ENCODE data around the gene HOXC6.

The HOXC6 gene

DNA sequence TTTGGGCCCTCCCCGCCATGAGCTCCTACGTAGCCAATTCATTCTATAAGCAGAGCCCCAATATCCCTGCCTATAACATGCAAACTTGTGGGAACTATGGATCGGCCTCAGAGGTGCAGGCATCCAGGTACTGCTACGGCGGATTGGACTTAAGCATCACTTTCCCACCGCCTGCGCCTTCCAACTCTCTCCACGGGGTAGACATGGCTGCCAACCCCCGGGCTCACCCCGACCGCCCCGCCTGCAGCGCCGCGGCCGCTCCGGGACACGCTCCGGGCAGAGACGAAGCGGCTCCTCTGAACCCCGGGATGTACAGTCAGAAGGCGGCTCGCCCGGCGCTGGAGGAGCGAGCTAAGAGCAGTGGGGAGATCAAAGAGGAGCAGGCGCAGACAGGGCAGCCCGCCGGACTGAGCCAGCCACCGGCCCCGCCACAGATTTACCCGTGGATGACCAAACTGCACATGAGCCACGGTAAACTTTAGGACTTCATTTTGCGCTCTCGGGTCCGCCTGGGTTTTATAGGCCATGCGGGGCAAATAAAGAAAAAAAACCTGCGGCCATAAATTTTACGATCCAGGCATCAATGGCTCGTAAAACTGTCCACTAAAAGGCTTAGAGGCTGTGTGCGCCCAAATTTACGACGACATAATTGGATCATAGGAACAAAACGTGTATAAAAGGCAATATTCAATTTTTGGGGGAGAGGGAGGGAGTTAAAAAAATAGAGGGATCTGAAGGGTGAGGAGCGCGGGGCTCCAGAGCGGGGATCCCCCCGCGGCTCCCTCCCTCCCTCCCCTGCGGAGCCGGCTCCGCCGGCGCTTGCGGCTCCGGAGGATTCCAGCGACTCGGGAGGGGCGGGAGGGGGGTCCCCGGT lies 5.1 kb downstream of the HOXC6 start:
- FAIRE-seq = no peak
- TF ChIP-seq, protein P1, sequence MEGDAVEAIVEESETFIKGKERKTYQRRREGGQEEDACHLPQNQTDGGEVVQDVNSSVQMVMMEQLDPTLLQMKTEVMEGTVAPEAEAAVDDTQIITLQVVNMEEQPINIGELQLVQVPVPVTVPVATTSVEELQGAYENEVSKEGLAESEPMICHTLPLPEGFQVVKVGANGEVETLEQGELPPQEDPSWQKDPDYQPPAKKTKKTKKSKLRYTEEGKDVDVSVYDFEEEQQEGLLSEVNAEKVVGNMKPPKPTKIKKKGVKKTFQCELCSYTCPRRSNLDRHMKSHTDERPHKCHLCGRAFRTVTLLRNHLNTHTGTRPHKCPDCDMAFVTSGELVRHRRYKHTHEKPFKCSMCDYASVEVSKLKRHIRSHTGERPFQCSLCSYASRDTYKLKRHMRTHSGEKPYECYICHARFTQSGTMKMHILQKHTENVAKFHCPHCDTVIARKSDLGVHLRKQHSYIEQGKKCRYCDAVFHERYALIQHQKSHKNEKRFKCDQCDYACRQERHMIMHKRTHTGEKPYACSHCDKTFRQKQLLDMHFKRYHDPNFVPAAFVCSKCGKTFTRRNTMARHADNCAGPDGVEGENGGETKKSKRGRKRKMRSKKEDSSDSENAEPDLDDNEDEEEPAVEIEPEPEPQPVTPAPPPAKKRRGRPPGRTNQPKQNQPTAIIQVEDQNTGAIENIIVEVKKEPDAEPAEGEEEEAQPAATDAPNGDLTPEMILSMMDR (IDR thresholded peaks at IDR 0.05; ENCODE audit: insufficient read depth, missing control alignments) = no peak
- no peak for DNase-seq (ENCODE audit: insufficient read length, low spot score)

- DNase-seq (ENCODE audit: insufficient read length, low spot score) (no peak), FAIRE-seq (no peak)
- TF ChIP-seq, protein P1 (IDR thresholded peaks at IDR 0.05; ENCODE audit: insufficient read depth, missing control alignments) = no peak
Observed at GRCh38 chr12:54033980-54034784, 5.9 kb downstream of the HOXC6 start.

DNA sequence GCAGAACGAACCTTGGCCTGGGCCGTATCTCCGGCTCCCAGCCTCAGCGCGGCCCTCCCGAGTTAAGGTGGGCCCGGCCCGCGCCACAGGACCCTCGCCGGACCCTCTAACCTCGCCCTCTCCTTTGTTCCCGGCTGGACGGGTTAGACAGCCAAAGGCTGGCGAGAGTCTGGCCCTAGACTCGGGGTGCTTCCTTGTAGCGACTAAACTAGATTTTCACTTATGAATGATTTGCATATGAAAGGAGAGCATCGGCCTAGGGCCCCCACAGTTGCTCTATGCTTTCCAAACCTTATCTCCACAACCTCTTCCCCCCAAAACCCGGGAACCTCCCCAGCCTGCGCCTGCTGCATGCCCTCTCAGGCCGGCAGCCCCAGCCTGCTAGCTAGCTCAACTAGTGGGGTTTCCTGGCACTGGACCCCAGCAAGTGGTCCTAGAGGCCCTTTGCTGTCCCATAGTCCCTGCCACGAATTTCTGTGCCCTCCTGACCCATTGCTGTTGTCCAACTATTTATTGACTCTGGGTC lies 6.6 kb downstream of the HOXC6 start:
- DNase-seq (ENCODE audit: insufficient read length, low spot score) = no peak
- FAIRE-seq = no peak
- TF ChIP-seq, protein P1 (IDR thresholded peaks at IDR 0.05; ENCODE audit: insufficient read depth, missing control alignments) = no peak

DNA sequence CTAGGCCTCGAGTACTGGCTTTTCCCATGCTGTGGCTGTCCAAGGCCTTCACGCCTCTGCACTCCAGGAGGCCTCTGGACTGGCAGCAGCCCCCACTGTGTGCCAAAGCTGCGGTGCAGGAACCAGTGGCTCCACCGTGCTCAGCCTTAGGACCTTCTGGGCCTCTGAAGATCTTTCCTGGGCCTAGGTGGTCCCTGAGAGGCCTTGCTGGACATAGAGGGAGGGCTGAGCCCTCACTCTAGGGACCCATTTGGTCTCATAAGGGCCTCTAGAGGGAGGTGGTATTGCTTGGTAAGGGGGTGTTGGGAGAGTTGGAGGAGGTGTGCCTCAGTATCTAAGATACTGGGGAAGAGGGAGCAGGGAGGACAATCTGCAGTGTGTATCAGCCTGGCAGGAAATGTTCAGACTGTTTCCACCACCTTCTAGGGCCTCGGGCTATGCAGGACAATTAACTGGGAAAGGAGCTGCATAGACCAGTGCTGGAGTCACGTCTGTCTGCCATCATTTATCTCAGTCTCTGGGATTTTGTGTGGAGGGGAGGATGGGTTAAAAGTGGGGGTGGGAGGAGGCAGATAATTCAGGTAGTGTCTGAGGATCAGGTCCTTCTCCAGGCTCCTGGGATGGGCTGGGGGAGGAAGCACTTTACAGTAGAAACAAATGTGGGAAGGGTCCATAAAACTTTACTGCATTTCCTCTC lies 7.5 kb downstream of the HOXC6 start:
- TF ChIP-seq, protein P1 (IDR thresholded peaks at IDR 0.05; ENCODE audit: insufficient read depth, missing control alignments) = no peak
- FAIRE-seq (no peak), DNase-seq (ENCODE audit: insufficient read length, low spot score) (no peak)

DNA sequence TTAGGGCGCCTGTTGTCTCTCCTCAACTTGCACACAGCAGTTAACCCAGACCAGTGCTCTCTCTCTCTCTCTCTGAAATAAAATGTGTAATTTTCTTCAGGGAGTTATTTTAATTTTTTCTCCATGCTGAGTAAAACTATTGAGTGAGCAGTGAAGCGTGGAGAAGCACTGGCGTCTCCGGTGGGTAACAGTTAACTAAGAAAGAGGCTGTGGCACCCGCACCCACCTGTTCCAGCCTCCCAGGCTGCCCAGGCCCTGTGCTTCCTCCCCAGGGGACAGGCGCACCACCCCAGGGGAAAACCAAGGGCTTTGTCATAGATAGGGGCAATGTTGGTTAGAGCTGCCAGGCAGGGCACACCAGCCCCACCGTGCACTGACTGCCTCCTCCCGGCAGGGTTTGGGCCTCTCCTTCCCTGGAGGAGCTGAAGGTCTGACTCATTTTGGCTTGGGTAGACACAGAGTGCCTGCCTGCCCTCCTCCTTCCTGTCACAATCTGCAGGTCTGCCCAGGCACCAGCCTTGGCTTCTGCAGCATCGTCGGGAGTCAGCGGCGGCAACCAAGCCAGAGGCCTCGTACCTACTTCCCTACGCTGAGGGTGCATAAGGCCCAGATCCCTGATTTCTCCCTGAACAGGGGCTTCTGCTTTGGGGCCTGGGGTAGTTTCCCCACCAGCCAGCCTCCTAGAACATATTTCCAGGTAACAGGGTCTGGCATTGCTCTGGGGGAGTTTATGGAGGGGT lies 8.6 kb downstream of the HOXC6 start:
- no peak for FAIRE-seq
- DNase-seq (ENCODE audit: insufficient read length, low spot score) = no peak
- TF ChIP-seq, protein P1 (IDR thresholded peaks at IDR 0.05; ENCODE audit: insufficient read depth, missing control alignments) = no peak

Data from D721Med (cell line).